KOPT-K1 (cell line): Measurements from ENCODE around the gene CCR5AS.

Experiments
- H3K27ac ChIP-seq: fragments of 200-600 bp; sonication (generic); 2 replicates; pipeline ENCODE4 v1.5.1; 2016; ENCODE audit warnings: antibody characterized with exemption, mild to moderate bottlenecking, low read depth, low read length; ENCODE audit not compliant: poor library complexity, severe bottlenecking
- H3K36me3 ChIP-seq: fragments of 200-600 bp; sonication (generic); 2 replicates; pipeline ENCODE4 v1.5.1; 2017; ENCODE audit warnings: antibody characterized with exemption, mild to moderate bottlenecking, low read length, moderate library complexity; ENCODE audit not compliant: insufficient read depth
- H3K9me3 ChIP-seq: fragments of 200-600 bp; sonication (generic); 2 replicates; pipeline ENCODE4 v1.5.1; 2017; ENCODE audit warnings: antibody characterized with exemption, low read length, mild to moderate bottlenecking; ENCODE audit not compliant: insufficient read depth, poor library complexity, severe bottlenecking

The CCR5AS gene

GRCh38 chr3:46316206-46316605 is 90.7 kb downstream of the CCR5AS start:
- Histone ChIP-seq H3K36me3 (no peaks in the 10 kb centered on the region), H3K27ac (no peak overlapping the region), H3K9me3 (peaks cover 11% of the 10 kb centered on the region)

- Histone ChIP-seq H3K9me3 (peaks cover 11% of the 10 kb centered on the region), H3K27ac (no peak overlapping the region), H3K36me3 (no peaks in the 10 kb centered on the region)
Observed at GRCh38 chr3:46314517-46314916, 92.3 kb downstream of the CCR5AS start.
